Esophagus muscularis mucosa (tissue), 3 donors: ENCODE measurements around the gene KCNJ6.

Source experiments
- CTCF ChIP-seq, 3 experiments: fragments of 200-600 bp in 2 of 3; fragments of 450-650 bp in 1 of 3; sonication (generic) in 2 of 3; IDR thresholded peaks; one replicate each; pipeline ENCODE4 v1.5.1; 2017 to 2019; ENCODE audit warnings: antibody characterized with exemption in 3 of 3, mild to moderate bottlenecking in 2 of 3, moderate library complexity in 1 of 3
- POLR2A ChIP-seq: fragments of 450-650 bp; IDR thresholded peaks from one replicate; pipeline ENCODE4 v1.6.1; 2017; ENCODE audit warnings: antibody characterized with exemption, moderate library complexity, mild to moderate bottlenecking, low read depth
- POLR2AphosphoS5 ChIP-seq, 2 donors: sonication (generic); formaldehyde crosslinking; IDR thresholded peaks; one replicate each; pipeline ENCODE4 v1.6.1; 2017; ENCODE audit warnings: antibody characterized with exemption in 2 of 2

GRCh38 chr21:37601027-37601426, 315.2 kb downstream of the KCNJ6 start:
- TF ChIP-seq POLR2A, result no peak
- no peak for TF ChIP-seq POLR2AphosphoS5 (IDR thresholded peaks at IDR 0.05)
- TF ChIP-seq CTCF (IDR thresholded peaks at IDR 0.05), result no peak
